ENCODE data around the gene XRCC4.
"Not testable (repeated sequence)": the region's sequence is repeated elsewhere in the genome, so short reads cannot be mapped to it uniquely, and the experiment has no call there.

The XRCC4 gene

DNA sequence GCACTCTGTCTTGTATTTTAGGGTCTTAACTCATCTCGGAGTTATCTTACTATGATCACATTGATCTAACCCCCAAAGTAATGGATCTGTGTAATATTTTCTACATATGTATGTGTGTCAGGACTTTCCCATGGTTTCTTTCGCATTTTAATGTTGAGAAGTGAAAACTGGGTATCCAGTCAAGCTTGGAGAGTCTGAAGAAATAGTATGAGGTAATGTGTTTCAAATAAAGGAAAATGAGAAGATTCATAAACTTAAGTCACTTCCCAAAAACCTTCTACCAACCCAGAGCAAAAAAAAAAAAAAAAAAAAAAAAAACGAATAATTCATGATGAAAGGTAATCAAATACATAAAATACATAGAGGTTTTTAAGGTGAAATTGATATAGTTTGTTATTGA, 206.4 kb downstream of the XRCC4 start:
- DNase-seq = no peak

DNA sequence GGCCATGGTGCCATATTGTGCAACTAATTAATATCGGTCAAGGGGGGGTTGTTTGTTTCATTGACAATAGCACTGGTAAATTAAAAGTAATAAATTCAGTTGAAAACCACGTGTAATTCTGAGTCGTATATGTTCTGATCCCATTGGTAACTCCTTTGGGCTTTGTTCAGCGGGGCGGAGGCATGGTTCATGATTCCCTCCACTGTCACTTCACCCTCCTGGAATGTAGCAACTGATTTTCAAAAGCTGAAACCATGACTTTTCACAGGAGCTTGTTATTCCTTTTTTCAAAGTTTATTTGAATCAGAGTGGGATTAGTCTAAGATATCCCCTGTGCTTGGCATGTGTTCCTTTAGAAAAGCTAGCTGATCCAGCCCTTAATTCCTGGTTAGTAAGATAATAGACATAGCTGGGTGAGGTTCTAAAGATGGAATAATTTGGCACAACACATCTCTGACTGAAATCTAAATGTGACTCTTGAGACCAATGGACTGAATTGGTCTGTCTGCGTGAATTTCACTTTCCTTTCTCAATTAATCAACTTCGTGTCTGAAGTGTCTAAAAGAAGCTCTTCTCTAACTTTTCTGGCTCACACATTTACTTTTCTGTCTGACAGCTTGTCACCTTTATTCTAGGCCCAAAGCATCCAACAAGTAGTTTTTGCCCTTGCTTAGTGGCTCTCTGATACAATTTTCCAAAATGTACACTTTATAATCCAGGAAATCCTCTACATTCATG, 208.5 kb downstream of the XRCC4 start:
- DNase-seq = no peak

DNA sequence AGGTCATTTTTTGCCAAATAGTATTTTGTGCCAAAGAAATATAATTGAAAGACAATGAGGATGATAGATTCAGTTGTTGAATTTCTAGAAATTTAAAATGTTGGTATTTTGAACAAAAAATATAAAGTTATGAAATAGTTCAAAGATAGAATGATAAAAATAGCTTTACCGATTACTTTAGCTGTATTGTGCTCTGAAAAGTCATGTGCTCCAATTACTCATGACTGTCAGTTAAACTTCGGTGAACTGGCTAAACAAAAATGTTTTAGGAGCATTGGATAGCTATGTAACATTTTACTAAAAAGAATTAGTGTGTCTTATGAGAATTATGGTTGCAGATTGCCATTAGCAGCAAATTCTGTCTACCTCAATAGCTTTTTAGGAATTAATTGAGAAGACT, 216.9 kb downstream of the XRCC4 start:
- no peak for DNase-seq

DNA sequence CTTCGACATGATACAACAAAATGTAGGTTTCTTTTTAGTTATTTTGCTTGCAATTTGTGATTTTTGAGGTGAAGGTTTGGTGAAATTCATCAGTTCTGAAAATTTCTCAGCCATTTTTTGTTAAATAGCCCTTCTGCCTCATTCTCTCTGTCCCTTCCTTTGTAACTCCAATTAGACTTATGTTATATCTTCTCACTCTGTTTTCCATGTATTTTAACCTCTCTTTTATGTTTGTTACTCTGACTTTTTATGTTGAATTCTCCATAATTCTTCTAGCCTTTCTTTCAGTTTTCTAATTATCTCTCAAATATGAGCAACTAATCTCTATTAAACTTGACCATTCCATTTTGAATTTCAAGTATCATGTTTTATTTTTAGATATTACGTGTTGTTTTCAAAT, 222.0 kb downstream of the XRCC4 start:
- no peak for DNase-seq

DNA sequence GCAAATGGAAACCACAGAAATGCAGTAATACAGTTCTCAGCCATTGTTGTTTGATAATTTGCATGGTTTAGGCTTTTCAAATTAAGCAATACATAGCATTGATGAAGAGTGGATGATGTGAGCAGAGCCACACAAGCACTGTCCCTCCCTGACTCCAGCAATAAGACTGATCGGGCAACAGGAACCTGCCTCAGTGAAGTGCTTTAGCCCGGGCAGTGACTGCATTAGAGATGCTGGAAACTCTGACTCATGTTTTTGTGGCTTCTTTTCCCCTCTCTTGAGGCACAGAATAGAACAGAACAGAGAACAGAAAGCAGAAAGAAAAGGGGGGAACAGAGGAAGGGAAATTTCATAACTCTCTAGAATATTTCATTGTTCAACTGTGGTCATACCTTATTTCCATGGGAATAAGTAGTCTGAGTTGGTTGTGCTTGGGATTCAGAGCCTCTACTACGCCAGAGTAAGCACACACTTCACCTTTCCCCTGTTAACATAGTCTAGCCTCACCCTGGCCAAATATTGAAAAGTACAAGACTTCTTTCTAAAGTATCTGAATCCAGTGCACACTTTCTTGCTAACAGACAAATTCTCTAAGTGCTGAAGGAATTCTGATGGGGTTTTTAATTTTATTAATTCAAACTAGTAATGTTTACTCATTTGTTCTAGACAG, 229.4 kb downstream of the XRCC4 start:
- no peak for DNase-seq

DNA sequence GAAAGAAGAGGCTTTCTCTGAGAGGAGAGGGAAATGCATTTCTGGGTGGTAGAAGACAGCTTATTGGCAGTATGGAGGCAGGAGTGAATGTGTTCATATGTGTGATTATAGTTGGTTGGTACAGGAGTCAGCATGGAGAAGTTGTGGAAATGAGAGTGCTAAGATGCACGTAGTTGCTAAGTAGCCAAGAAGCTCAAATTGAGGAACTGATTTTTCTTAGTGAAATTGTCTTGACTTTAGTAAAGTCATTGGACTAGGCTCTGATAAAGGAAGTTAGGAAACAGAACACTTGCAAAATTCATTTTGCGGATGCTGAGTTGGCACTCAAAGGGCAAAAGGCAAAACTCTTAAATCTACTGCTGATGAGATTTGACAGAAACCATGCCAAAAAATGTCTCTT, 235.3 kb downstream of the XRCC4 start:
- DNase-seq = no peak

DNA sequence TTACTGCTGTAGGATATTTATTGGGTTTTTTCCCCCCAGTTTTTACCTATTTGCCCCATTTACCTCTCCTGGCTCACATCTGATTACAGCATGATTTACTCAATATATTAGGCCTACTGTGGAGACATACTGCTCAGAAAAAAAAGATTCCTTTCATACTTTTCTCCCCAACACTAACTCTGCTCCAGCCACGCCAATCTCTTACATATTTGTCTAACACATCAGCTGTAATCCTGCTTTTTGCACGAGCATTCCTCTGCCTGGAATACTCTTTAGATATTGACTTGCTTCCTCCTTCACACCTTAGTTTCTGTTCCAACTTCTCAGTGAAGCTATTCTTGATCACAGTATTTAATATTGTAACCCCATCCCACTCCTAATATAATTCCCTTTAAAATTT, 236.1 kb downstream of the XRCC4 start:
- DNase-seq = no peak

DNA sequence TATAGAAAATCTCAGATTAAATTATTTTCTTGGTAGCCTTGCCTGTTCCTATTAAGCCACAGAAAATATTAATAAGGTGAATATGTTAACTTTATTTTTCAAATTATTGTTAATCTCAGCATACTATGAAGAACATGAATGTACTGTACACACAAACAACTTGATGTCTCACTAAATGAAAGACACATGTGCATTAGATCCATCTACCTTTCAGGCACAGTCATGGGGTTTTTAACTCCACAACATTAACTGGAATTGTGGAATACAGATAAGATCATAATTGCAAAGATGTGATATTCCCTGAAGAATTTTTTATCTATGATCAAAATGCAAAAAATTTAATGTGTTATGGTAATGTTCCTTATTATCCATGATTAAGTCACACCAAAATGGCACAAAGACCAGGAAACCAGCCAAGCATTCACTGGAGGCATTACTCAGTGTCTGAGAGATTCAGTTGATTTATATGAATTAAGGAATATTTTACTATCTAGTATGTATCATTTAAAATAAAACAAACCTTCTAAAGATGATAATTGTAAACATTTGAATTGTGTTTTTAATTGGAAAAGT, 244.2 kb downstream of the XRCC4 start:
- DNase-seq = no peak

DNA sequence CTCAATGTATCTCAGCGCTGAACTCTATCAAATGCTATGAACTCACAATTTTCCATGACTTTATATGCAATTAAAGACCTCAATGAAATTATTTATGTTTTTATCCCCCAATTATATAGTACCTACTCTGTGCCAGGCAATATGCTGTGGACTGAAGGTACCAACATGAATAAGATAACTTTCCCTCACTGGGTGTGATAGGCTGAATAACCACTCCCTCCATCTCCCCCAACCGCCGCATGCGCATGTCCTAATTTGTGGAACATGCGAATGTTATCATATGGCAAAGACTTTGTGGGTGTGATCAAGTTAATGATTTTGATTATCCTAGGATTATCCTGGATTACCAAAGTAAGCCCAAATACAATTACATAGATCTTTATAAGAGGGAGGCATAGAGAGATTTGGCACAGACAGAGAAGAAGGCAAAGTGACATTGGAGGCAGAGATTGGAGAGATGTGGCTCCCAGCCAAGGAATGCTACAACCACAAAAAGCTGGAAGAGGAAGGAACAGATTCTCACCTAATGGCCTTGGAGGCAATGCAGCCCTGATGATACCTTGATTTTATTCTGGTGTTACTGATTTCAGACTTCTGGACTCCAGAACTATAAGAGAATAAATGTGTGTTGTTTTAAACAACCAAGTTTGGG, 245.1 kb downstream of the XRCC4 start:
- DNase-seq = no peak

DNA sequence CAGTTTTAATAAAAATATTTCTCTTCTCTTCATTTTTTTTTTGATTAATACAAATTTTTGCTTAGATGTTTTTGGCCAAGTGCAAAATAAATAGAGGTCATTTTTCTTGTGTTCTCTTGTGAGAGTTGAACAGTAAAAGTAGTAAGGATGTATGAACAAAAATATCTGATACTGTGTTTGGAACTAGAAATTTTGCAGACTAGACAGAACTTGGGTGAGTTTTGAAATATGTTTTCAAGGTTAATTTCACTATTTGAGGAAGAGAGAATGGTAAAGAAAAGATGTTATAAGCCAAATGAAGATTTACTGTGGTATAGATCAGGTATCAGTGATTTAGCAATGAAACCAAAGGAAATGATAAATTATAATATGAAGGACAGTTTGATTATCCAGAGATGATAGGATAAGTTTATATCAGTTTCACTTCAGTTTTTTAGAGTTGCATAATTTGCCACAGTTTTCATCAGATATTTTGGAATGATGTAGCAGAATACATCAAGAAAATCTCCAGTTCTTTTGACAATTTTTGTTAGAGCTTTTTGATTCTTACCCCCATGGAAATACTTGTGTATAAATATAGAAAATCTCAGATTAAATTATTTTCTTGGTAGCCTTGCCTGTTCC, 246.3 kb downstream of the XRCC4 start:
- no peak for DNase-seq

DNA sequence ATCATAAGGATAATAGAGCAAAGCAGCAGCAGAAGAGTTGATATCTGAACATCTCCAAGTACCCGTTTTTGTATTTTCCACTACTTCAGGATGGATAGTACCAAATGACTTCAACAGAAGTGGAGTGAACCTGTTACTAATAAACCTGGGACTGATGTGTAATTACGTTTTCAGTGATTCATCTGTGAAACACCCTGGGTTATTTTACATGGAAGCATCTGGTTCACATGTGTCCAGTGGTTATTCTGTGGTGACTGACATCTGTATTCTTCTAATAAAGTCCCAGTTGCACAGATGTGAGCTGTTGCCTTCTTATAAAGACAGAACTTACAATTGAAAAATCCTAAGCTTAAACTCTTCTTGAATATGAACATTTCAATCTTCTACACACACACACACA, 254.5 kb downstream of the XRCC4 start:
- no peak for DNase-seq

DNA sequence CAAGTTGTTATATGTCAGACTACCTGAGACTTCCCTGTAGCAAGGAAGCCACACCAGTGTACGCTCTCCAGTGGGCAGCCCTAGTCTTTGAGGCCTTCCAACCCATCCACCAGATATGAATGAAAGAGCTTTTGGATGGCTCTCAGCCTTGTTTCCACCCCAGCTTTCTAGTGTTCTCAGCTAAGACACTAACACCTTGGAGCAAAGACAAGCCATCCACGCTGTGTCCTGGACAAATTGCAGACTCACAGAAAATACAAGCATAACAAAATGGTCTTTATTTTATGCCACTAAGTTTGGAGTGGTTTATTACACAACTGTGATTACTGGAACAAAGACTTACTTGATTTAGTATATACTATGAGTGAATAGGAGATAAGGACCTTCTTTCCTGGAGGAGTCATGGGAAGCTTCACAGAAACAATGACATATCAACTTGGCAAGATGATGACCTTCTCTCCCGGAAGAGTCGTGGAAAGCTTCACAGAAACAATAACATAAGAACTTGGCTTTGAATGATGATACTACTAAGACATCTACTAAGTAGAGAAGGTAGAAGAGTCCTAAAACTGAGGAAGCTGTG, 260.2 kb downstream of the XRCC4 start:
- DNase-seq = no peak

DNA sequence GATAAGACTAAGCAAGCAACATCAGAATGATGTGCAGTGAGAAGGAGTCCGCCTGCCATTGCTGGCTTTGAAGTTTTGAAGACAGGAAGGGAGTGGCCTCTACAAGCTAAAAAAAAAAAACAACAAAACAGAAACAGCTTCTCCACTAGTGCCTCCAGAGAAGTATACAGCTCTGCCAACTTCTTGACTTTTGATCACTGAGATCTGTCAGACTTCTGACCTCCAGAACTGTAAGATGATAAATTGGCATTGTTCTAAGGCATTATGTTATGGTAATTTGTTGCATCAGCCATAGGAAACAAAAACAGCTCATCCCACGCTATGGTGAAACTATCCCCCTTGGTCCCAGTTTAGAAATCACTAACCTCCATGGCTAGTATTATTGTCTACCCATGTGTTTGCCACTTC, 263.2 kb downstream of the XRCC4 start:
- DNase-seq = no peak

DNA sequence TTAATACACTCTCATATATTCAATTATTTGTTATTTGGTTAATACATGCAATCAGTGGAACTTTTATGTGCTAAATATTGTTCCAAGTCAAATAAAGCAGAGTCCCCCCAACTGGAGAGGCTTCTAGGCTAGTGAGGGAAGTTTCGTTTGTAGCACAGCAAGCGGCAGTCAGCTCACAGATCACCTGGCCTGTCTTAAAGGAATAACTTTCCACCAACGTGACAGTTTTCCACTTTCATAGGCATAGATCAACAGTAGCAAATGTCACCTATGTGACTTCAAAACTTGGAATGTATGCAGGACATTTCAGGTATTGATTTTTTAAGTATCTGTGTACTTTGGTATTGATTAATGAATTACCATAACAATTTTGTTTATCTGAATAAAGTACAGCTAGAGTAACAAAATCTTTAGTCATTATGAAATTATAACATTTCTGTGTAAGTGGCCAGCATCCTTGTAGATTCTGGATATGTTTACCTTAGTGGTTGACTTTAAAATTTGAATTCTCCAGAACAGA, 264.5 kb downstream of the XRCC4 start:
- DNase-seq = no peak

DNA sequence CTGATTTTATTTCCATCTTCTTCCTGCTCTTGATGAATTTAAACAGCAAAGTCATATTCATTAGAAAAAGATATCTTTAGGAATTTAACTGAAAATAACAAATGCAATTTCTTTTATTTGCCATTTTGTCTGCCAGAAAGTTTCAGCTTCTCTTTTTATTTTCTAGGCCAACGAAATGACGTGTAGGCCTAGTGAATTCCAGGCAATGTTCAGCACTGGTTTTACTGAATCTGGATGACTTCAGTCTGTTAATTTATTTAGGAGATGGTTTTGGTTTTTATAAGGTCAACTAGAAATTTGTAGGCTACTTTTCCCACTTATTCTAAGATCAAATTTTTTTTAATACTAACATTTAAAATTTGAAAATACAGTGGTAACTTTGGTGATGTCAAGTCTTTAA, 265.1 kb downstream of the XRCC4 start:
- no peak for DNase-seq

DNA sequence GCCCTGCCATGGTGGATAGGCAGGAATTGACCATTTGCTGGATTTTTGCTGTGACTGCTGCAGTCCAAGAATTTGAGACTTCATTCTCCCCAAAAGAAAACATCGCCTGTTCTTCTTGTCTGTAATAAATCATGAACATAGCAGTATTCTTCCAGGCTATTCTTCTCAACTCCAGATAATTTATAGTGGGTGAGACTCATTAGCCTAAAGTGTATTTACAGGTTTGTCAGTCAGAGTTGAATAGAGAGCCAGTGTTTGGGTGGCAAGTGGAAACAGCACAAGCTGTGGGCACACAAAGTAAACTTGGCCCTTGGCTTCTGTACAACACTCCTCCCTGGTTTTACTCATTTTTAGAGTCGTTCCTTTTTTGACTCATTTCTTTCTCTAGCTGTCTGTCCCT, 266.0 kb downstream of the XRCC4 start:
- DNase-seq = no peak

DNA sequence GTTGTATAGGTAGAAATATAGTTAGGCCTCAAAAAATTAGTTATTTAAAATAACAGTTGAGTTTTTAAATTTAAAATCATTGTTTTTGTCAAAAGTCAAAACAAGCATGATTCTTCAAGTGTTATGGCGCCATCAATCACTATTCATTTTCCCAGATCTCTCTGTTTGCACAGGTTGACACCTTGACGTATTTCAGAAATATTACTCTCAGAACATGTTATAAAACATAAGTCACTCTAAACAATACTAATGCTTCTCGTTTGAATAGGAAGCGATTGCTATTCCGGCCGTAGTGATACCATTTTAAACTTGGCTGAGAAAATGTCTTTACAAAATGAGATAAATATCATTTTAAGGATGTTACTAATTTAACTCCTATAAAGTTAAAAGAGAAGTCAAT, 268.1 kb downstream of the XRCC4 start:
- DNase-seq = no peak

DNA sequence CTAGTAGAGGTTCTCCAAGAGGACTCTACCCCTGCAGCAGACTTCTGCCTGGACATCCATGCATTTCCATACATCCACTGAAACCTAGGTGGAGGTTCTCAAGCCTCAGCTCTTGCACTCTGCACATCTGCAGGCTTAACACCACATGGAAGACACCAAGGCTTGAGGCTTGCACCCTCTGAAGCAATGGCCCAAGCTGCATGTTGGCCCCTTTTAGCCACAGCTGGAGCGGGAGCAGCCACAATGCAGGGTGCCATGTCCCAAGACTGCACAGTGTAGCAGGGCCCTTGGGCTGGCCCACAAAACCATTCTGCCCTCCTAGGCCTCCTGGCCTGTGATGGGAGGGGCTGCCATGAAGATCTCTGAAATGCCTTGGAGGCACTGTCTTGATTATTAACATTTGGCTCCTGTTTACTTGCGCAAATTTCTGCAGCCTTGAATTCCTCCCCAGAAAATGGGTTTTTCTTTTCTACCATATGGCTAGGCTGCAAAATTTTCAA, 271.0 kb downstream of the XRCC4 start:
- DNase-seq = no peak

DNA sequence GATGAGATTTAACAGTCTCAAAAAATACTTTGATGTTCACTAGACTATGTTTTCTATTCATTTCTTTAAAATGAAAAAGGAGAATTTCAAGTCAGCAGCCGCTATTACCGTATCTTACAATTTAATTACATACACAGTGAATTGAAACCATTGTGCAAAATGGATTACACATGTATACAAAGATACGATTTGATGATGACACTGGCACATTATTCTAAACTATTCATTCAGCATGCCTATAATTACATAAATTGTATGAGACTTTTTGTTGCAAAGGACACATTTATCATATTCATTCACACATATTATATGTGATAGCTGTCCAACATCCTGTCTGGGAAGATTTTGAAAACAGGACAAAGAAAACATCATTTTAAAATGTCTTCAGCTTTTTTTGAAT, 275.9 kb downstream of the XRCC4 start:
- DNase-seq = no peak

DNA sequence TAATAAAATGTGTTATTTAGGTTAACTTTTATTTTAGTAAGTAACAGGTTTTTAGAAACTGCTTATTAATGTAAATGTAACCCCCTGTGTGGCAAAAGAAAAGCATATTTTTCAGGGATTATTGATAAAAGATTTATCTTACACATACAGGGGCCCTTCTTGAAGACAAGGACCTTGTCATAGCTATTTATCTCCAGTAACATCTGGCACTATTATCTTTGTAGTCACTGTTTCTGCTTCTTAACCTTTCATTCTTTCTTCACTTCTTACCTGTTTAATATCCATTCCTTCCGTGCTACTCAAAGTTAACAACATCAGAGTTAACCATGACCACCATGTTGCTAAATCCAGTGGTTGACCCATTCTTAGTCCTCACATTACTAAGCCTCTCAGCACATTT, 276.4 kb downstream of the XRCC4 start:
- no peak for DNase-seq

DNA sequence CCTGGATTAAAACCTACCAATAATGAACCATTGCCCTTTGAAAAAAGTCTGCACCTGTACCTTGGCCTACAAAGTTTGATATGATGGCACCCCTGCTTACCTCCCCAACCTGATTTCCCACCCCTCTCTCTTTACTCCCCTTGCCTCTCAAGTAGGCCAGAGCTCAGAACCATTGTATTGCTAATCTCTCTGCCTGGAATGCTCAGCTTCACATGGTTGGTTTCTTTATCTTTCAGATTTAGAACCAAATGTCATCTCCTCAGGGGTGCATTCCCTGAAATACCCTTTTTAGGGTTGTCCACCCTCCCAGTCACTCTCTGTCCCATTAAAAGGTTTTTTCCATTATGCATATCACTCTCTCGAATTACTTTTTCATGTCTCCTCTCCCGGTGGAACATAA, 277.6 kb downstream of the XRCC4 start:
- DNase-seq = no peak

DNA sequence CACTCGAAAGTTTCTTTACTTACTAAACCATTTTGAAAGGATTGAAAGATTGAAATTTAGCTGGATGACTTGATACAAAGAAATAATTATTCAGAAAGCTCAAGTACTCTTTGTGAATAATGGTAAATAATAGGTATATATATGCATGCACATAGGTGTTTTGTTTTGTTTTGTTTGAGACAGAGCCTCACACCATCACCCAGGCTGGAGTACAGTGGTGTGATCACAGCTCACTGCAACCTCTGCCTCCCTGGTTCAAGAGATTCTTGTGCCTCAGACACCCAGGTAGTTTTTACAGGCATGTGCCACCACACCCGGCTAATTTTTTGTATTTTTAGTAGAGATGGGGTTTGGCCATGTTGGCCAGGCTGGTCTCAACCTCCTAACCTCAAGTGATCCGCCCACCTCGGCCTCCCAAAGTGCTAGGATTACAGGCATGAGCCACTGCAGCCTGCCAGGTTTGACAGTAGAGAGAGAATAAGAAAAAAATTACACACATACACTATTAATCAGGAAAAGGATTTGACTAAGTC, 278.2 kb downstream of the XRCC4 start:
- DNase-seq = not testable (repeated sequence)
